RCC 7860 (cell line): ENCODE measurements around the gene PTPN1.
"Not testable (repeated sequence)": the region's sequence is repeated elsewhere in the genome, so short reads cannot be mapped to it uniquely, and the experiment has no call there.

Source experiments
- DNase-seq: peaks from one replicate; pipeline ENCODE4 v3.0.0-alpha.2; 2015; ENCODE audit warnings: low spot score
- FAIRE-seq: peaks from 2 replicates; lab custom pipeline; 2012; peaks lifted over from hg19 to GRCh38; lab: Jason Lieb, UNC

Gene PTPN1

GRCh38 chr20:50478162-50478990, 31.8 kb upstream of the PTPN1 start:
- FAIRE-seq: no peak
- peak; percentile 16 for DNase-seq

GRCh38 chr20:50481741-50482140, 28.4 kb upstream of the PTPN1 start:
- FAIRE-seq (no peak), DNase-seq (no peak)

- DNase-seq (no peak), FAIRE-seq (no peak)
Observed at GRCh38 chr20:50482396-50482981, 27.7 kb upstream of the PTPN1 start.

- DNase-seq (no peak), FAIRE-seq (no peak)
Observed at GRCh38 chr20:50484271-50484976, 25.8 kb upstream of the PTPN1 start.

- DNase-seq (no peak), FAIRE-seq (no peak)
Observed at GRCh38 chr20:50487397-50487796, 22.8 kb upstream of the PTPN1 start.

GRCh38 chr20:50488236-50488806, 21.9 kb upstream of the PTPN1 start:
- FAIRE-seq (no peak), DNase-seq (no peak)

- no peak for FAIRE-seq
- no peak for DNase-seq
Observed at GRCh38 chr20:50491168-50491567, 19.0 kb upstream of the PTPN1 start.

- FAIRE-seq (peak; percentile 79), DNase-seq (peak; percentile 86)
Observed at GRCh38 chr20:50491926-50492634, 18.1 kb upstream of the PTPN1 start.

- FAIRE-seq: peak; percentile 57
- DNase-seq: peak; percentile 67
Observed at GRCh38 chr20:50493881-50494253, 16.3 kb upstream of the PTPN1 start.

- DNase-seq: no peak
- no peak for FAIRE-seq
Observed at GRCh38 chr20:50494428-50494827, 15.8 kb upstream of the PTPN1 start.

GRCh38 chr20:50496773-50497385, 13.3 kb upstream of the PTPN1 start:
- FAIRE-seq: no peak
- peak; percentile 68 for DNase-seq

GRCh38 chr20:50498071-50498776, 12.0 kb upstream of the PTPN1 start:
- peak; percentile 73 for DNase-seq

GRCh38 chr20:50499938-50500337, 10.2 kb upstream of the PTPN1 start:
- FAIRE-seq: no peak
- DNase-seq: no peak

More at GRCh38 chr20:50498071-50498776, 12.0 kb upstream of the PTPN1 start:
- no peak for FAIRE-seq

GRCh38 chr20:50501972-50502745, 8.0 kb upstream of the PTPN1 start:
- no peak for DNase-seq
- no peak for FAIRE-seq

- DNase-seq: peak; percentile 56
- FAIRE-seq: no peak
Observed at GRCh38 chr20:50504231-50504823, 5.9 kb upstream of the PTPN1 start.

- no peak for DNase-seq
- FAIRE-seq: no peak
Observed at GRCh38 chr20:50506270-50506579, 4.0 kb upstream of the PTPN1 start.

GRCh38 chr20:50507745-50508144, 2.4 kb upstream of the PTPN1 start:
- not testable (repeated sequence) for DNase-seq, FAIRE-seq

GRCh38 chr20:50508171-50508755, 1.9 kb upstream of the PTPN1 start:
- FAIRE-seq (no peak), DNase-seq (no peak)
